NCI-H1417 (cell line): ENCODE results near the gene BRK1.
"Not testable (repeated sequence)": the region's sequence is repeated elsewhere in the genome, so short reads cannot be mapped to it uniquely, and the experiment has no call there.

Experiments
- DNase-seq, 3 experiments: peaks; one replicate each; lab custom pipeline; 2025; lab: John Stamatoyannopoulos, UW

The BRK1 gene

DNA sequence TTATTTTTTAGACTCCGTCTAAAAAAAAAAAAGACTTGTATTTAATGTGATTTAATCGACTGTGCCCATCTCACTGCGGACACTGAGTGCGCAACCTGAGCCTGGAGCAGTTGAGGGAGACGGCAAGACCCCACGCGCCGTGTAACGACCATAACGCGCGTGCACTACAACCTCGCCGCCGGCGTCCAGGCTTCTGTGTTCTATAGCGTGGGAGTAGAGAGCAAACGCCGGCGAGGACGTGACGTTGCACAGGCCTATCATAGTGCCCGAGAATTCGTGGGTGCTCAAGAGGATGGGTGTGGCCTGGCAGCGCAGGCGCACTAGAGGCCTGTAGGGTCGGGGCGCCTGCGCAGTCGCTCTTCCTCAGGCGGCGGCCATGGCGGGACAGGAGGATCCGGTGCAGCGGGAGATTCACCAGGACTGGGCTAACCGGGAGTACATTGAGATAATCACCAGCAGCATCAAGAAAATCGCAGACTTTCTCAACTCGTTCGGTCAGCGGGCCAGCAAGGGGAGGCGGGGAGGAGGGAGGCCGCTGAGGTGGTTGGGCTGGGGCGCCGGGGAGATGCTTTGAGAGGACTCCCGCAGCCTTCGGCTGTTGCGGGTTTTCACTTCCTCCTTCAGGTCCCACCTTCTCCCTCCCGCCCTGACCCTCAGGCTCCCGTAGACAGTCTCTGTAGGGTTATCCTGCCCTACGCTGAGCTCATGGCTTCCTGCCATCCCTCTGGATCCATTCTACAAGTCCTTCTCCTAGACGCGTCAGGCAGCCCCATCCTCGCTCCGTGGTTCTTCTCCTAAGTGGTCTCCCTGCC, at the start of gene BRK1:
TSS of gene BRK1 (plus strand) at position 350 of the 812 bp plus-strand sequence. CDS start at position 377, 27 bp downstream.
- DNase-seq = peak; percentile 85 to 94 (median 88)

DNA sequence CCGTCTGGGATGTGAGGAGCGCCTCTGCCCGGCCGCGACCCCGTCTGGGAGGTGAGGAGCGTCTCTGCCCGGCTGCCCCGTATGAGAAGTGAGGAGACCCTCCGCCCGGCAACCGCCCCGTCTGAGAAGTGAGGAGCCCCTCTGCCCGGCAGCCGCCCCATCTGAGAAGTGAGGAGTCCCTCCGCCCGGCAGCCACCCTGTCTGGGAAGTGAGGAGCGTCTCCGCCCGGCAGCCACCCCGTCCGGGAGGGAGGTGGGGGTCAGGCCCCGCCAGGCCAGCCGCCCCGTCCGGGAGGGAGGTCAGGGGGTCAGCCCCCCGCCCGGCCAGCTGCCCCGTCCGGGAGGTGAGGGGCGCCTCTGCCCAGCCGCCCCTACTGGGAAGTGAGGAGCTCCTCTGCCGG, 45.4 kb upstream of the BRK1 start:
- not testable (repeated sequence) for DNase-seq

DNA sequence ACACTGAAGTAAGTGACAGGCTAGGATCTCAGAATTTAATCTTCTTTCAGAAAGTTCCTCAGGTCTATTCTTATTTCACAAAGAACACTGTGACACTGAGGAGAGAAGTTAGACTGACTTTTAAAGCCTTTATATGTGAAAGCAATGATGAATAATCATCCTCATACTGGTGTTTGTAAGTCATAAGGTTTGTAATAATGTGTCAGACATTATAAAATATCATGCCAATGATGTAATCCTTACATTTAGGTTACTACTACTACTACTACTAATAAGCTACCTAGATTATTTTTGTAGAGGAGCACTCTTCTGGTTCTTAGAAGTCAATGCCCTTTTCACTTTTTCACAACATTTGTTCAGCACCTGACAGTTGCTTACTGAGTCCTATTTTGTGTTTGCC, 40.8 kb upstream of the BRK1 start:
- no peak for DNase-seq

DNA sequence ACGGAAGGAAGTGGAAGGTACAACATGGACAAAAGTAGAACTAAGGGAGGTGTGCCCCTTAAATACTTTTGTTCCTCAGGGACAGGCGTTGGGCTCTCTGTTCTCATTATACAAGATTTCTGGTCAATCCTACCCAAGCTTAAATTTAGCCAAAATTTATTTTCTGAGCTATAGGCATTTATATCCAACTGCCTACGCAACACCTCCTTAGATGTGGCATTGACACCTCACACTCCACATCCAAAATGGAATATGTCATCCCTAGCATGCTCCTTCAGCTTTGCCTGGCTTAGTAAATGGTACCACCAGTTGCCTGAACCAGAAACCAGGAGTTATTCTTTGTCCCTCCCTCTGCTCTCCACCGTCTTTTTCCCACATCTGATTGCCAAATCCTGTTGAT, 33.6 kb upstream of the BRK1 start:
- no peak for DNase-seq

DNA sequence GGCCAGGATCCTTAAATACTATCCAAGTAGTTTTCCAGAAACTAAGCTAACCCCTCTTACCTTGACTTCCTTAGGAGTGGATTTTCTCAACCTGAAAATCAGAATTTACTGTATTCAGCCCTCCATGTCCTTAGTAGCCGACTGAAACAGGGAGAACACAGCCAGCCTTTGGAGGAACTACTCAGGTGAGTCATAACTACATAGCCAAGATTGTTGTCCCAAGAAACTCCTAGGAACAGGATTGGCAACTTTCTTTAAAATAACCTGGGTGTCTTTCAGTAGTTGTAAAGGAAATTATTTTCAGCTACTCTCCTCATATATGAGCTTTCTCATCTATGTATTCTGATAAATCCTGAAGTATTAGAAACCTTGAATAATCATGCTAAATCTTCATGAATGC, 29.7 kb upstream of the BRK1 start:
- DNase-seq = no peak

DNA sequence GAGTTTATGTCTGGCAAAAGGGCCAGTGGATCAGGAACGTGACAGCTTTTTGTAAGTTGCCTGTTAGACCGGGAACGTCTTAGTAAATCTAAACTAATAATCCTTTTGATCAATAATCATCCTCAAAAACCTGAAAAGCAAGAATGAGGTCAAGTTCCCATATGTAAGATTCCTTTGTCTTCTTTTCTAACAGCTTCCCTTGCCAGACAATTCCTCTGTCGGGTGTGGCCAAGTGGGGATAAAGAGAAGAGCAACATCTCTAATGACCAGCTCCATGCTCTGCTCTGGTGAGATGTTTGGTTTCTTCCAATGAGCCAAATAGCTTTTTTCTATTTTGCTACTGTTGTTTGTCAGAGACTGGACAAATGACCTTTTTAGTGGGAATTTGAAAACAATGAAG, 27.2 kb upstream of the BRK1 start:
- DNase-seq = no peak

DNA sequence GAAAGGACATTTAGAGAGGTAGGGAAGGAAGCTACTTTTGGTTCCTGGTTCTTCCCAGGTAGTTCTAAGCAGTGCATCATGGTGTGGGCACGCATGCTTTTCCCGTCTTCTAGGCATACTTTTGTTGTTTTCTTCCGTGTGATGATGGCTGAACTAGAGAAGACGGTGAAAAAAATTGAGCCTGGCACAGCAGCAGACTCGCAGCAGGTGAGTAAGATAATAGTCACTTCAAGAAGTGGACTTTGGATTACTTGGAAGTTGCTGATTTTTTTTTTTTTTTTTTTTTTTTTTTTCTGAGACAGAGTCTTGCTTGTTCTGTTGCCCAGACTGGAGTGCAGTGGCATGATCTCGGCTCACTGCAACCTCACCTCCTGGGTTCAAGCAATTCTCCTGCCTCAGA, 25.3 kb upstream of the BRK1 start:
- DNase-seq = no peak

DNA sequence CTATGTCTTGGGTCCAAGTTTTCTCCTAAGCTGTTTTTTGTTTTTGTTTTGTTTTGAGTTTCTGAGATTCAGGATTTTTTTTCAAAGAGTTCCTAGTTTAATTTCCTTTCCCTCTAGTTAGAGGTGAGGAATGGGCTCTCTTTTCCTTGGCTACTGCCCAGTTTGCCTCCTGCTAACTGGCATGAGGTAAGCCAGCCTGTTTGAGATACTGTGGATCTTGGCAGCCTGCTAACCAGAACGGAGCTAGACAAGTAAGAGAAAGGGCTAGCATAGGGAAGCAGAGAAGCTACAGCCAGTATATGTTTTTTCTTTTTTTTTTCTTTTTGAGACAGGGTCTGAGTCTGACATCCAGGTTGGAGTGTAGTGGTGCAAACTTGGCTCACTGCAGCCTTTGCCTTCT, 24.7 kb upstream of the BRK1 start:
- DNase-seq = not testable (repeated sequence)

DNA sequence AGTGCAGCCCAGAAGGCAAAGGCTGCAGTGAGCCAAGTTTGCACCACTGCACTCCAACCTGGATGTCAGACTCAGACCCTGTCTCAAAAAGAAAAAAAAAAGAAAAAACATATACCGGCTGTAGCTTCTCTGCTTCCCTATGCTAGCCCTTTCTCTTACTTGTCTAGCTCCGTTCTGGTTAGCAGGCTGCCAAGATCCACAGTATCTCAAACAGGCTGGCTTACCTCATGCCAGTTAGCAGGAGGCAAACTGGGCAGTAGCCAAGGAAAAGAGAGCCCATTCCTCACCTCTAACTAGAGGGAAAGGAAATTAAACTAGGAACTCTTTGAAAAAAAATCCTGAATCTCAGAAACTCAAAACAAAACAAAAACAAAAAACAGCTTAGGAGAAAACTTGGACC, 24.1 kb upstream of the BRK1 start:
- DNase-seq = not testable (repeated sequence)

DNA sequence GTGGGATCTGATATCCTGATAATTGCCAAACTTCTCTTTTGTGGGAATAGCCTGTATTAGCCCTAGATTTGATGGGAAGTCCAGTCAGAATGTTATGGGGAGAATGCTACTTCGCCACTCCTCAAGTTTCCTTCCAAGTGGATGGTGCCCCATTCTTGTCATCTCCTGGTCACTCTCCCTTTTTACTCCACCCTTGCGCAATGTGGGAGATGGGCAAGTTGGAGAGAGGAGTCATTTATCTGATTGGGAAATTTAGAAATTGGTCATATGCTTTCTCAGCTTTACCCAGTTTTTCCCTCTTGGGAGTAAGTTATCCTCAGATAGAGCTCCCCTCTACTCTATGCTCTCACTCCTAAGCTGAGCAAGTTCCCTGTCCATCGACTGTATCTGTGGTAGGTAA, 21.8 kb upstream of the BRK1 start:
- no peak for DNase-seq

DNA sequence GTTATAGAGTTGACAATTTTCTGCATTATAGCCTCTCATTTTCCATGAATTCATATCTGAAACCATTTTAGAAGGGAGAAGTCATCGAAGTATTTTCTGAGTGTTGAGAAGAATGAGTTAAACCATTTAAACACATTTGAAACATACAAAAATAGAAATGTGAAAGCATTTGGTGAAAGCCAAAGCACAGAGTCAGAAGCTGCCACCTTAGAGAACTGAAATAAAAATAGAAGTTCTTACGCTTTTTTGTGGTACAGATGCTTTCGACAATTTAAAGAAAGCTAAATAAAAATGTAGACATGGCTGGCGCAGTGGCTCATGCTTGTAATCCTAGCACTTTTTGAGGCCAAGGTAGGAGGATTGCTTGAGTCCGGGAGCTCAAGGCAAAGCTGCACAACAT, 16.4 kb upstream of the BRK1 start:
- DNase-seq = no peak

DNA sequence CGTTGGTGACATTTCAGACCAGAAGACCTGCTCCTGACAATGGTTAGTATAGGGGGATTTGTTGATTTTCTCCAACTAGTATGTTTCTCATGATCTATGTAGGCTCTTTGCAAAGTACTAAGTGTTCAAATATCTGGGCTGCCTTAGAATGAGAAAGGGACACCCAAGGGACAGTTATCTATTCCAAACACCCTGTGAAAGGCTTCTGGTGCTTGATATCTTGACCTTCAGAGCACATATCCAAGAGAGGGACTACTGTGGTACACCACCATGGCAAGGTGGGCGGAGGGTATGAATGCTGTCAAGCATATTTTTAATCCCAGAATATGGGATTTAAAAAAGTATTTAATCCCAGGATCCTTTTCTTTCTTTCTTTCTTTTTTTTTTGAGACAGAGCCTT, 8.6 kb upstream of the BRK1 start:
- DNase-seq = no peak

DNA sequence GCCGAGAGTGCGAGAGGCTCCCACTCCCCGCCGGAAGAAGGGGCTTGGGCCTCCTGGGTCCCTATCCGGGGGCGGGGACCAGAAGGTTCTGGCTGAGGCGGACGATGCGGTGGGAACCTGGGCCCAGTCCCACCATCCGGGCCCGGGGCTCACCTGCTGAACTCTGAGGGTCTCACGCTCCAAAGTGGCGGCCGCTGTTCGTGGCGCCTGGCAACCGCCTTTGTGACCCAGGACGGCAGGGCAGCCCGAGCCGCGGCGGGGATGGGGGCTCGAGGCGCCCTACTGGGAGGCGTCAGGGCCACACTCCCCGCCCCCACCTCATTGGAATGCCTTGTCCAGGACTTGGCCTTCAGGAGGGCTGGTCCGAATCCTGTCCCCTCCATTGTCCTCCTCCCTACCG, 7.4 kb upstream of the BRK1 start, which contains the start of gene FANCD2OS:
TSS of gene FANCD2OS (minus strand) at position 165 of the 400 bp plus-strand sequence. CDS start 3,481 bp downstream, outside the sequence.
- no peak for DNase-seq

DNA sequence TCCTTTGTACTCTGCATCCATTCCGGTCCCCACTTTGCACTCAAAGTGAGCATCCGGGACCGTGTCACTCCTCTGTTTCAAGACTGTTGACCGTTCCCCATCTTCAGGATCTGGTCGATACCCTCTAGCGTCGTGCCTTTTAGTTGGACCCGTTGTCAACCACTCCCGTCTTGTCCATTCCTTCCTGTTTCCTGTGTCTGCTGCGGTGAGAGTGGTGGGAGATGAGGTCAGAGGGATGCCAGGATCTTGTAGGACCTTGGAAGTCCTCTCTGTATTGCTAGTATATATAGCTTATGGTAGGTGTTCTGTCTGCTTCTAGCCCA, 624 bp downstream of the BRK1 start:
- DNase-seq = no peak

DNA sequence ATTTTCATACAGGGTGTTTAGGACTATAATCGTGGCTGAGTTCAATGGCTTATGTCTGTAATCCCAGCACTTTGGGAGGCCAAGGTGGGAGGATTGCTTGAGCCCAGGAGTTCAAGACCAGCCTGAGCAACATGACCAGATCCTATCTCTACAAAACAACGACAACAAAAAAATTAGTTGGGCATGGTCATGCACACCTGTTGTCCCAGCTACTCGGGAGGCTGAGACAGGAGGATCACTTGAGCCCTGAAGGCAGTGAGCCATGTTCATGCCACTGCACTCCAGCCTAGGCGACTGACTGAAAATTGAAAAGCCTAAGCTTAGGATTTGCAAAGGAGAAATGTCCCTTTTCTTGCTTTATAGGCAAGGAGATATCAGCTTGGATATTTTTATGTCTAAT, 1.5 kb downstream of the BRK1 start:
- no peak for DNase-seq

DNA sequence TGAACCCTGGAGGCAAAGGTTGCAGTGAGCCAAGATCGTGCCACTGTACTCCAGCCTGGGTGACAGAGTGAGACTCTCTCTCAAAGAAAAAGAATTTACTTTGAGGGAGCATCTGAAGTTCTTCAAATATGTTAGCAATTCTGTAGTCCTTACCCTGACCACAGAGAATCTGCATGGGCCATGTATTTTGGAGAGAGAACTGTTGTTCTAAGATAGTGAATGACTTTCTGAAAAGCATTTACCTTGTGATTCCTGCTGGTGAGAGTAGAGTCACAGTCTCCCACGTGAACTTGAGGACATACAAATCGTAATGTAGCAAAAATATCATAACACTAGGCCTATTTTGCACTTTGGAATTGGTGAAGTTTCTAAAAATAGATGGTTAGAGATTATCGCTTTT, 3.9 kb downstream of the BRK1 start:
- DNase-seq = no peak

DNA sequence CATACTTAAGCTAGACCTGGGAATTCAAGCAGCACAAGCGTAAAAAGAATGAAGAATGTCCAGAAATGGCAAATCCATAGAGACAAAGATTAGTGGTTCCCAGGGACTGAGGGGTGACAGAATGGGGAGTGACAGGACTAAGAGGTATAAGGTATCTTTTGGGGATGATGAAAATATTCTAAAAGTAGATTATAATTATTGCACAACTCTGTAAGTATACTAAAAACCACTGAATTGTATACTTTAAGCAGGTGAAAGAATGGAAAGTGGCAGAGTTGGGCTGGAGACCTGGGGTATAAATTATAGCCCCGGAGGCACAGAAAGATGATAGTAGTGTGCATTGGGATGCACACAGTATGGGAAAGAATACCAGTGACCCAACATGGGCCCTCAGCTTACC, 5.6 kb downstream of the BRK1 start:
- no peak for DNase-seq

DNA sequence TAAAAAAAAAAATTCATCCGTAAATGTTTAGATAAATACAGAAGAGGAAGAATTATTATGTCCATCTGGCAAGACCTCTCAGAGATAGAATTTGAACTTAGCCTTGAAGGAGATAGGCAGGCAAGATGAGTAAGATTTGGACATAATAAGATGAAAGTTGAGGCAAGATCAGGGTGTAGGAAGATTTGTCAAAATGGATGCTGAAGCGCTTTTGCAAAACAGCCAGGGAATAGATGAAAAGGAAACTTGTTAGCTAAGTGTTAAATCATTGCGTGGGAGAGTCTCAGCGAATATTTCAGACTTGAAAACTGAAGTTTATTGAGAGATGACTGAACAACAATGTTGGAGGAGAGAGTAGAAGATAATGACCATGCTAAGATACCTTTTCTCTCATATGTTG, 7.2 kb downstream of the BRK1 start:
- DNase-seq = no peak

DNA sequence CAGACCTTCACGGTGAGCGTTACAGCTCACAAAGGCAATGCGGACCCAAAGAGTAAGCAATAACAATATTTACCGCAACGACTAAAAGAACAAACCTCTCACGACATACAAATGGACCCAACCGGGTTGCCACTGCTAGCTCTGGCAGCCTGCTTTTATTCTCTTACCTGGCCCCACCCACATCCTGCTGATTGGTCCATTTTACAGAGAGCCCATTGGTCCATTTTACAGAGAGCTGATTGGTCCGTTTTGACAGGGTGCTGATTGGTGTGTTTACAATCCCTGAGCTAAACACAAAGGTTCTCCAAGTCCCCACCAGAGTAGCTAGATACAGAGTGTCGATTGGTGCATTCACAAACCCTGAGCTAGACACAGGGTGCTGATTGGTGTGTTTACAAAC, 20.4 kb downstream of the BRK1 start:
- not testable (repeated sequence) for DNase-seq

DNA sequence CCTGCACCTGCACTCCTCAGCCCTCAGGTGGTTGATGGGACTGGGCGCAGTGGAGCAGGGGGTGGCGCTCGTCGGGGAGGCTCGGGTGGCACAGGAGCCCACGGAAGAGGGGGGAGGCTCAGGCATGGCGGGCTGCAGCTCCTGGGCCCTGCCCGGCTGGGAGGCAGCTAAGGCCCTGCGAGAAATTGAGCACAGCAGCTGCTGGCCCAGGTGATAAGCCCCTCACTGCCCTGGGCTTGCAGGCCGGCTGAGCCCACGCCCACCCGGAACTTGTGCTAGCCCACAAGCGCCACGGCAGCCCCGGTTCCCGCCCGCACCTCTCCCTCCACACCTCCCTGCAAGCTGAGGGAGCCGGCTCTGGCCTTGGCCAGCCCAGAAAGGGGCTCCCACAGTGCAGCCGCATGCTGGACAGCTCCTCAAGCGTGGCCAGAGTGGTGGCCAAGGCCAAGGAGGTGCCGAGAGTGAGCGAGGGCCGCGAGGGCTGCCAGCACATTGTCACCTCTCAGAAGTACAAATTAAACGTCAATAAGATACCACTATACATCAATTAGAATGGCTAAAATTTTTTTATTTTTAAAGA, 21.0 kb downstream of the BRK1 start:
- no peak for DNase-seq

DNA sequence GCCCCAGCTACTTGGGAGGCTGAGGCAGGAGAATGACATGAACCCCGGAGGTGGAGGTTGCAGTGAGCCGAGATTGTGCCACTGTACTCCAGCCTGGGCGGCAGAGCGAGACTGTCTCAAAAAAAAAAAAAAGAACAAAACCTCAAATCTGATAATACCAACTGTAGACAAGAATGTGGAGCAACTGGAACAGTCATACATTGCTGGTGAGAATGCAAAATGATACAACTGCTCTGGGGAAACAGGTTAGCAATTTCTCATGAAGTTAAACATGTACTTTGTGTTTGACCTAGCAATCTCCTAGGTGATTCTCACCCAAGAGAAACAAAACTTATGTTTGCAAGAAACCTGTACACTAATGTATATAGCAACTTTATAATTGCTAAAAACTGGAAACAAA, 21.7 kb downstream of the BRK1 start:
- no peak for DNase-seq

DNA sequence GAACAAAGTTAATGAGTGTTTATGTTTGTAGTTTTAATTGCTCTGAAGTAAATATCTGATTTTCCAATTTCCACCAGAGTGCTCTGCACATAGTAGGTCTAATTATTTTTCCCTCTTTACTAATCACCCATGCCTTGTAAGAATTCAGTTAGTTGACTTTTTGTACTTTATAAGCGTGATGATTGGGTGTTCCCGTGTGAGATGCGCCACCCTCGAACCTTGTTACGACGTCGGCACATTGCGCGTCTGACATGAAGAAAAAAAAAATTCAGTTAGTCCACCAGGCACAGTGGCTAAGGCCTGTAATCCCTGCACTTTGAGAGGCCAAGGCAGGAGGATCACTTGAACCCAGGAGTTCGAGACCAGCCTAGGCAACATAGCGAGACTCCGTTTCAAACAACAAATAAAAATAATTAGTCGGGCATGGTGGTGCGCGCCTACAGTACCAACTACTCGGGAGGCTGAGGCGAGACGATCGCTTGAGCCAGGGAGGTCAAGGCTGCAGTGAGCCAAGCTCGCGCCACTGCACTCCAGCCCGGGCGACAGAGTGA, 25.6 kb downstream of the BRK1 start:
- no peak for DNase-seq

DNA sequence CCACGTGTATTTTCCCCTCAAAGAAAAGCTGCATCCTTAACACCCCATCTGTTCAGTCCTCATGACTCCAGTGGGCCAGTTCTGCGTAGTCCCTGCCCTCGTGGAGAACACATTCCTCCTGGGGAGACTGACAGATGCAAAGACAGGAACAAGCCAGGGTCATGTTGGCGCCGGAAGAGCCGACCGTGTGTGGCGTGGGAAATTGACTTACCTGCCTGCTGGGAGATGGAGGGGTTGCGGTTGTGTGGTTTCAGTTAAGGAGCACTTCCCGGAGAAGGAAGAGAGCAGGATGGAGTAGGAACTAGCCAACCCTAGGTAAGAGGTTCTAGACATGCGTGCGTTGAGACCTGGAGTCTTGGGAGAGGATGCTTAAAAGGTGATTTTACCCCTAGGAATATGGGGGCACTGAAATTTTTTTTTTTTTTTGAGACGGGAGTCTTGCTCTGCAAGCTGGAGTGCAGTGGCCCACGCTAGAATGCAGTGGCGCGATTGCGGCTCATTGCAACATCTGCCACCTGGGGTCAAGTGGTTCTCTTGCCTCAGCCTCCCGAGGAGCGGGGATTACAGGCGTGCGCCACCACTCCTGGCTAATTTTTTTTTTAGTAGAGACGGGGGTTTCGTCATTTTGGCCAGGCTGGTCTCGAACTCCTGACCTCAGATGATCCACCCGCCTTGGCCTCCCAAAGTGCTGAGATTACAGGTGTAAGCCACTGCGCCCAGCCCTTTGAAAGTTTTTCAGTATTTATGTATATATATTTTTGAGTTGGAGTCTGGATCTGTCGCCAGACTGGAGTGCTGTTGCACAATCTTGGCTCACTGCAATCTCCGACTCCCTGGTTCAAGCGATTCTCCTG, 27.5 kb downstream of the BRK1 start:
- DNase-seq = peak in 1 of 3 experiments; percentile 20
